ENCODE data around the gene HJV.

The HJV gene

GRCh38 chr1:145992502-145992936 lies 29.0 kb downstream of the HJV start:
- DNase-seq, result no peak

DNA sequence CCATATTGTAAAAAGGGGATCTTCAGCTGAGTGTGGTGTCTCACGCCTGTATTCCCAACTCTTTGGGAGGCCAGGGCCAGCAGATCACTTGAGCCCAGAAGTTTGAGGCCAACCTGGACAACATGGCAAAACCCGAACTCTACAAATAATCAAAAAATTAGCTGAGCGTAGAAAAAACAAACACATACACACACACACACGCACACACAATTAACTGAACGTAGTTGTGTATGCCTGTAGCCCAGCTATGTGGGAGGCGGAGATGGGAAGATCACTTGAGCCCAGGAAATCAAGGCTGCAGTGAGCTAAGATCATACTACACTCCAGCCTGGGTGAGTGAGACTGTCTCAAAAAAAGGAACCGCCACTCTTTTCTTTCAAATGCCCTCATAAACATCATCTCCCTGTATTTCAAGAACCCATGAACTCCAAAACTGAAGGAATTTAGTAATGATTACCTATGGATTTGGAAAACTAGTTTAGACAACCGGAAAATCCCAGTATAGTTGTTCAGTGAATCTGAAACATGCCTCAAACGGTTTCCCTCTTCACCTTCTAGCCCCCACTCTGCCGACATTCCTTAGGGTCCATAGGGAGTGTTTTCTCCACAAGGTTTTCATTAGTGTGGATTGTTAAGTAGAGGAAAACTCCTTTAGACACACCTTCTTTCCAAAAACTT lies 29.7 kb downstream of the HJV start:
- DNase-seq, result no peak

DNA sequence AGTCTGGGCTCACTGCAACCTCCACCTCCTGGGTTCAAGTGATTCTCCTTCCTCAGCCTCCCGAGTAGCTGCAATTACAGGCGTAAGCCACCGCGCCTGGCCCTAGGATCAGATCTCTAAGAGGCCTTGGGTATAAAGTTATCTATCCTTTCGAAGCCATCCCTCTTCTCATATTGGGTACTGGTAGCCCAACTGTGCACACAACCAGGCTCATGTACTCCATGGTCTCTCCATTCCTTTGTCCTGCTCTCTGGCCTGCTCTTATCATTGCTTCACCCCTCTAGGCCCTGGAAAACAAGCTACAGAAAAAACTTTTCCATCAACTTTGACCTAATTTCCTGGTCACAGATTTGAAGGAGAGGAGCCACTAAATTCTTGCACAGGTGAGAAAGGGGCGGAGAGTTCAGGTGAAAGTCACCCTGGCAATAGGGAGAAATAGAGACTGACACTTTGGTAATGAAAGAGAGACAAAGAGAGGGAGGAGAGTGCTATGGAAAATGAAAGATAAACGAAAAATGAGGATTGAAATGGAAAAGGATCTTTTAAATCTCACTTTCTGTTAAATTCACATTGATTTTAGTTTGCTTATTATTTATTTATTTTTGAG lies 31.2 kb downstream of the HJV start:
- DNase-seq, result no peak

GRCh38 chr1:145988773-145989172 lies 32.8 kb downstream of the HJV start:
- DNase-seq, result no peak

DNA sequence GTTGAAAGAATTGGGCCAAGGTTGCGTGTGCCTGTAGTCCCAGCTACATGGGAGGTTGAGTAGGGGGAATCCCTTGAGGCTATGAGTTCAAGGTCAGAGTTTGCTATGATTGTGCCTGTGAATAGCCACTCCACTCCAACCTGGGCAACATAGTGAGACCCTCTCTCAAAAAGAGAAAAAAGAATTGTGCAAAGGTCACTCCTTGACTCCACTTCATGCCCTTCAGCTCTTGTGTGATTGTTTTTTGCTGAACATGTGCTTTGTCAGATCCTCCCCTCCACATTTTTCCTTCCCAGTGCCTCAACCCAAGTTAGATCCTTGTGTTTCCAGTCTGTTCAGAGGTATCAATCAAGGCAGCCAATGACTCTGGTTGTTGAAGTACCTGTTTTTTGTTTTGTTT lies 33.6 kb downstream of the HJV start:
- no peak for DNase-seq

- DNase-seq, result no peak
These were observed 35.0 kb downstream of the HJV start for GRCh38 chr1:145986551-145986950.

DNA sequence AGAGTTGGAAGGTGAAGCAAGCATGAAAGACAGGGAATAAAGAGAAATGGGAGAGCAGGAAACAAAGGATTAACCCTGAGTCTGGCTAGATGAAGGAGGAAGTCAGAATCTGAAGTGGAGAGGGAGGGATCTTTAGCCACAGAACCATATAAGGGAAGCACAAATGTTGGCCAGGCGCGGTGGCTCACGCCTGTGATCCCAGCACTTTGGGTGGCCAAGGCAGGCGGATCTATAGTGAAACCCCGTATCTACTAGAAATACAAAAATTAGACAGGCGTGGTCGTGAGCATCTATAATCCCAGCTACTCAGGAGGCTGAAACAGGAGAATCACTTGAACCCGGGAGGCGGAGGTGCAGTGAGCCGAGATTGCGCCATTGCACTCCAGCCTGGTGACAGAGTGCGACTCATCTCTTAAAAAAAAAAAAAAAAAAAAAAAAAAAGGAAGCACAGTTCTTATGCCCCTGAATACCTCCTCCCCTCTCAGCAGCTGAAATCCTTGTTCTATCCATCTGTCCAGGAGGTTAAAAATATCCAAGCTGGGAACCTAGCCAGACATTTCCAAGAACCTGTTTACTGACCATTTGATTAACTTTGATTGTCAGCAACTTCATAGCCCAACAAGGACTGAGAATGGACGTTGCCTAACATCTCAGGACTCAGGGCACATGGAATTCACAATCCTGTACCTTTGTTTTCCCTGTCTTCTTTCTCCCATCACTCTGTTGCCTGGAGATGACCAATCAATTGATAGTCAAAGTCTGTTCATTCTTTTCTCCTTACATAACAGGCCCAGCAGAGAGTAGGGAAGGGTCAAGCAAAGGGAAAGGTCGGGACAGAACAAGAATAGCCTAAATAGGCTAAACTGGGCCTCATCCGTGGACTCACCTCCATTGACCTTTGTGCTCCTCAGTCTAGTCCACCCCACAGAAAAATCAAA lies 35.8 kb downstream of the HJV start:
- DNase-seq, result no peak

DNA sequence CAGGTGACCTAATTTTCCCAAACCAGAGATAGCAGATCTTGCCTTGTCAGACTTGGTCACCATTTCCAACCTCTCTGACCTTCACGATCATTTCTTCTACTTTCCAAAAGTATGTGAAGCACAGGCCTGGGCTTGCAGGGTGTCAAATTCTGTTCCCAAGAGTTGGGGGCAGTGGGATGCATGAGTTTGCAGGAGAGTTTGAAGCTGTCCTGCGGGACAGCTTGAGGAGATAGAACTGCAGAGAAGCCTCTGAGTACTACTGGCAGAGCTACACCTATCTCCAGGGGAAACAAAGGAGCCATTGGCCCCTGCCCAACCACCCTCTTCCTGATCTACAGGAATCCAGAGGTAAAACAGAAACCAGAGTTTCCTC lies 36.4 kb downstream of the HJV start:
- DNase-seq, result no peak

DNA sequence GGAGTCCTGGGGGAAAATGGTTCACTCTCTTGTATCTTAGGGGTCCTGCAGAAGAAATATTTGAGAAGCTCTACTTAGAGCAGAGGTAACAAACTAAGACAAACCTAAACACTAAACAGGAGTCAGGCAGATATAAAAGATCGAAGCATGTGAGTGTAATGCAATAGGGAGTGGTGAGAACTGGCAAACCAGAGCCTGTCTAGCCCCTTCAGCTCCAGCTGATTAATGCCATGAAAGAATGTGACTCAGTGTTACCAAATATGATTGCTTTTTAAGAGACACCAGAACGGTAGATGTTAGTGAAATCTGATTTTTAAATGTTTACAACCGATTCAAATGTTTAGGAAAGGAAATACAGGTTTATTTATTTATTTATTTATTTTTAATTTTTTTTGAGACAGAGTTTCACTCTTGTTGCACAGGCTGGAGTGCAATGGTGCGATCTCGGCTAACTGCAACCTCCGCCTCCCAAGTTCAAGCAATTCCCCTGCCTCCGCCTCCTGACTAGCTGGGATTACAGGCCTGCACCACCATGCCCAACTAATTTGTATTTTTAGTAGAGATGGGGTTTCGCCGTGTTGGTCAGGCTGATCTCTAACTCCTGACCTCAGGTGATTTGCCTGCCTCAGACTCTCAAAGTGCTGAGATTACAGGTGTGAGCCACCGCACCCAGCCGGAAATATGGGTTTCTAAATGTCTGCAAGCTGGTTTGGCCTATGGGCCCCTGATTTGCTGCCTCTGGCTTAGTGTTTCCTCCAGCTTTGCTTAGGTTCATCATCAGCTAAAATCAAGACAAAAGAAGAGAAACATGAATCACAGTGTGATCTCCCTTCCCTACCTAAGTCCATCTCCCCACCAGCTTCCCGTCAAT lies 37.3 kb downstream of the HJV start:
- DNase-seq, result peak; percentile 43

DNA sequence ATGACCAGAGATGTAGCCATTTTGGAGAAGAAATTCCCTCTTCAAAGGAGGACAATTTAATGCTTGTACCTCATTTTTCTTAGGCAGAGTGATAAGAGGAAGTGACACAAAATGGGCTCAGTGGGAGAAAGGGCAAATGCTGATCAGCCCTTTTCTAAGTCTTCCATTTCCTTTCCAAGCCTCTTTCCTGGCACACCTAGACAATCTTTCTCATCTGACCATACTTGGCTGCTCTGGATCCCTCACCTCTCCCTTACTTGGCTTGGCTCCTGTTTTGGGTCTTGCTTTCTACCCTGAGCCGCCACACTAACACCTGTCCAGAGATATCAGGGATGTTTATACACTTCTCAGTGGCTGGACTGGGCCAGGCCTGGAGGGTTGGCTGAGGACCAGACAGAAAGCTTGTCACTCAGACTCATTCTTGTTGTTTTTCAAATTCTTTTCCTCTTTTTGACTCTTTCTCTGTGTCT lies 38.3 kb downstream of the HJV start:
- no peak for DNase-seq

GRCh38 chr1:145982010-145982723 lies 39.4 kb downstream of the HJV start:
- no peak for DNase-seq

DNA sequence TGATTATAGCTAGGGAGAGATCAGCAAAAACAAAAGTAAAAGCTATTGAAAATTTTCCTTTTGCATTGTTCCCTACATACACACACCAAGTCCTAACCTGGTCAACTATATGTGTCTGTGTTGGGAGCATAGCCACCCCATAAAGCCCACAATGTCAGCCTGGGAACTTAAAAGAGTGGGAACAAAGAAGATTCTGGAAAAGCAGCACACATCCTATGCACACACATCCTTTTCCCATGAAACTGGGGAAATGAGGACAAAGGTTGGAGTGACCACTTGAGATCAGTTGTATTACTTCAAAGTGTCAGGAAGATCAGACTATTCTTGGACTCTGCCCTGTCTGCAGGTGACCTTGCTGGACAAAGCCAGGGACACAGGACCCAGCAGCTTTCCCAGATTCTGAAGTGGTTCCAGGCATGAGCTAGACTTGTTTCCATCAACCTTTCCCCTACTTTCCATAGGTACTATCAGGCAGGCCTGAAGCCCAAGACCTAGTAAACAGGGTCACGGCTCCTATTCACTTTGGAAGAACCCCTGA lies 41.0 kb downstream of the HJV start:
- no peak for DNase-seq

DNA sequence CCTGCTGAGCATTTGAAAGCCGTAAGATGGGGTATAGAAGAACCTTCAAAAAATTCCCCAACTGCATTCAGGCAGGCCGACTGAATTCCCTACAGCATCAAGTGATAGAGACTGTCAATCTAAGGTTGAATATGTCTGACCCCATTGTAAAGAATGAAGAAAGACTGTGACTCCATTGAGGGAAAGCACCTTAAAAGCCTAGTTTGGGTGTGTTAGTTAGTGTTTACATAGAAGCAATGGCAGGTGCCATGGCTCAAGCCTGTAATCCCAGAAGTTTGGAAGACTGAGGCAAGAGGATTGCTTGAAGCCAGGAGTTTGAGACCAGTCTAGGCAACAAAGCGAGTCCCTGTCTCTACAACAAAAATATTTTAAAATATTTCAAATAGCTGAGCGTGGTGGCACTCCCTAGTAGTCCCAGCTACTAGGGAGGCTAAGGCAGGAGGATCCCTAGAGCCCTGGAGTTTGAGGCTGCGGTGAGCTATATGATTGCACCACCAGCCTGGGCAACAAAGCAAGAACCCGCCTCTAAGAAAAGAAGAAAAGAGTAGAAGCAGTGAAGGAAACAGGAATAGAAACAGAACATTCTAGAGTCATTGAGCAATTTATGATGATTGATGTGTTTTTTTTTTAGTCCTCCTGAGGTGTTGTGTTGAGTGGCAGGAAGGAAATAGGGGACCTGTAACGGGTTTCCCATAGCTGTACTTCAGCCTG lies 41.6 kb downstream of the HJV start:
- DNase-seq, result no peak

- peak; percentile 51 for DNase-seq
These were observed 42.4 kb downstream of the HJV start for GRCh38 chr1:145978854-145979745.

- DNase-seq, result no peak
These were observed 43.1 kb downstream of the HJV start for GRCh38 chr1:145978471-145978853.

- peak; percentile 61 for DNase-seq
These were observed 43.8 kb downstream of the HJV start for GRCh38 chr1:145977486-145978470.

DNA sequence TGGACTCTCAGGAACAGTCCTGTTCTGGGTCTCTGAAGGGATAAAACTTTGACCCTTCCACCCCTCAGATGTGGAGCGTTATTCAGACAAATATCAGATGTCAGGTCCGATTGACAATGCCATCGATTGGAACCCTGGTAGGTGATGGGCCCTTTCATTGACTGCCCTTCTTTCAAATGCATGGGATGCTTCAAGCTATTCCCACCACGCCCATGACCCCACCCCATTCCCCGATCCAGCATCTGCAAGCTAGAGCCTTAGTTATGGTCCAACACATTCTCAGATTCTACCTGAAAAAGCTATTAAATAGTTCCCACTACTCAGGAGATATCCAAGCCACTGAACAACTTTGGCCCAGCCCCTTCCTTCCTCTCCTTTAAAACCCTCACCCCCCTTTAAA lies 44.5 kb downstream of the HJV start:
- DNase-seq, result no peak

DNA sequence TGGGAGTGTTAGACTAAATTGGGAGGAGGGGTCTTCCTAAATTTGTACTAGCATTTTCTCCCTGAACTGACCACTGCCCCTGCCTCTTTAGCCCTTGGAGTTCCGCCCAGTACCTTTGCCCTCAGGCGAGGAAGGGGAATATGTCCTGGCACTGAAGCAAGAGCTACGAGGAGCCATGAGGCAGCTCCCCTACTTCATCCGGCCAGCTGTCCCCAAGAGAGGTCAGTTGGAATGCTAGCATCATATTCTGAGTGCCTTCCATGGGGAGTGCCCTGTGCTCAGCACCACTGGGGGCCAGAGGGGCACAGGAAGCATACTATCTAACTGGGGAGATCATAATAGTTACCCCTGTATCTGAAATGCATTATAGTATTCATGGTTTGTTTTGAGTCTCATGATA lies 46.3 kb downstream of the HJV start:
- no peak for DNase-seq

DNA sequence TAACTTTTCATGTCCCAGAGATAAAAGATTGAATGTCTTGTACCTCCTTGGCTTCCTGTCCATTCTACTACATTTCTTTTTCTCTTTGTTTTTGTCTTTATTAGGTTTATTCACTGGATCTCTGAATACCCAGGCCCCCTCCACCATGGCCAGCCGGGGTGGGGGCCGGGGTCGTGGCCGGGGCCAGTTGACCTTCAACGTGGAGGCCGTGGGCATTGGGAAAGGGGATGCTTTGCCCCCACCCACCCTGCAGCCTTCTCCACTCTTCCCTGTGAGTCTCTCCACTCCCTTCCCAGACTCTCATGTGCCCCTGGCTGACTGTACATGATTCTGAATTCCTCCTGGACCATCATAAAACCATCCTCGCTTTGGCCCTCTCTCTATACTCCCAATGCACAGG lies 46.8 kb downstream of the HJV start:
- no peak for DNase-seq
